ENCODE data around the gene ZWILCH.

The ZWILCH gene

DNA sequence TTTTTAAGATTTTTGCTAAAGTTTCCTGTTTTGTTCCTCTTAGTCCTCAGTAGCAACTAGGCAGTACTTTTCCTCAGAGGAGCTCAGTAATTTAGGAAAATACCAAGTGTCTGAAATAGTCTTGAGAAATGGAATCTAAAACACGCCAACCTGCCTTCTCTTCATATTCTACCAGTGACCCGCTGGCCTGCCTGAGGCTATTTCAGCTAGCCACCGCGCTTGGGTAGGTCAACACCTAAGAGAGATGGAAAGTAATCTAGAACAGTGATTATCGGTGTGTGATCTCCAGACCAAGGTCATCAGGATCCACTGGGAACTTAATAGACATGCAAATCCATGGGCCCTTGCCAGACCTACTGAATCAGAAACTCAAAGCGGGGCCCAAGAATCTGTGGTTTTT, 53.1 kb downstream of the ZWILCH start:
- DNase-seq, result no peak

DNA sequence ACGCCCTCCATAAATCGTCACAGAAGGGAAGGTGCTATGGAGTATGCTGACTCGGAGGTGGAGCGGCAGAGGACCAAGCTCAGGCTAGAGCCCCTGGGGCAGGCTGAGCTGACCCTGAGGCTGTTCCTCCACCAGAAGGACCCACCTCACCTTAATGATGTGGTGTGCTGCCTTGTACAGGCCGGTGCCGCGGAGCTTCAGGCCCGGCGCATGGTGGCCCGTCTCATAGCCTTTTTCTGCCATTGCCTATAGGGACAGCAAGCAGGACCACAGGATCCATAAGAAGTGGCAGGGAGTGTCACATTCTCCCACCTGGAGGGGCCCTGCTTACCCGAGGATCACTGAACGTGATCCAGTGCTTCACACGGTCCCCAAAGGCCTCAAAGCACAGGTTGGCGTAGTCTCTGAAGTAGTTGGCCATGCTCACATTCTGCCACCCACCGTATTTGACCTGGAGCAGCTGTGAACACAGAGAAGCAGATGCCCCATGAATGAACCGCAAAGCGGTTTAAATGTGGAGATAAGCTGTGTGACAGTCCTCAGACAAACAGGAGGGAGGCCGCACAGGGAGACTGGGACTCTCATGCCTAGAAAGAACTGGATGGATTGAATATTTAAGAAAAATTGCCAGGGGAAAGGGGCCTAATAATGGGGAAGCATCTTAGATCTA, 55.9 kb downstream of the ZWILCH start:
- DNase-seq, result no peak

DNA sequence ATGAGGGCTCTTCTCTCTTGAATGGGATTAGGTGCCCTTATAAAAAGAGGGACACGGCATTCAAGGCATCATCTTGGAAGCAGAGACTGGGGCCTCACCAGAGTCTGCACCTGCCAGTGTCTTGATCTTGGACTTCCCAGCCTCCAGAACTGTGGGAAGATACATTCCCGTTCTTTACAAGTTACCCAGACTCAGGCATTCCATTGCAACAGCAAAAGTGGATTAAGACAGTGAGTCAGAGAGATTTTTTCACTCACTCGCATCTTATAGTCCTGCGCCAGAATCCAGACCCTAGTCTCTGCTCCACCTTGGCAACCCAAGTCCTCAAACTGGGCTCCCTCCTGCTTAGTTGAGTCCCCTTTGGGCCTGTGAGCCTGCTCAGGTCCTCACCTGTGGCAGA, 58.0 kb downstream of the ZWILCH start:
- no peak for DNase-seq

DNA sequence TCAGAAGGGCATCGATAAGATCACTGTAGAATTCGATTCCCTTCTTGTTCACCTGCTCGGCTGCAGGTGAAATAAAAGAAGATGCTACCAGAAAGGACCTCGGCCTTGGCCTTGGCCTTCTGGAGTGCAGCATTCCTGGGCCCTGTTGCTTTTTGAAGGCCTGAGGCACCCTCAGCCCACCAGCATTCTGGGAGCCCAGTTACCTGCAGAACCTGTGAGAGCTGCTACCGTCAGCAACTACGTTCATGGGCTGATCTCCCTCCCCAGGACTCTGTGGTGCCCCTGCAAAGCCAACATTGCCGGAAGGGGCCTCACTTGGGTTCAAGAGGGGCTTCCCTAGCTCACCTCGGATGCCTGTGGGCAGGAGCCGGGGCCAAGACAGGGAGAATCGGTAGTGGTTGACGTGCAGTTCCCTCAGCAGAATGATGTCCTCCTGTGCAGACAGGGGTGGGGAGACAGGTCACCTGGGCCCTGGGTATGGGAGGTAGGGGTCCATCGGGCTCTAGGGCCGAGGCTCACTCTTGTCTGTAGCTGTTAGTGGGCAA, 58.5 kb downstream of the ZWILCH start:
- DNase-seq, result no peak

DNA sequence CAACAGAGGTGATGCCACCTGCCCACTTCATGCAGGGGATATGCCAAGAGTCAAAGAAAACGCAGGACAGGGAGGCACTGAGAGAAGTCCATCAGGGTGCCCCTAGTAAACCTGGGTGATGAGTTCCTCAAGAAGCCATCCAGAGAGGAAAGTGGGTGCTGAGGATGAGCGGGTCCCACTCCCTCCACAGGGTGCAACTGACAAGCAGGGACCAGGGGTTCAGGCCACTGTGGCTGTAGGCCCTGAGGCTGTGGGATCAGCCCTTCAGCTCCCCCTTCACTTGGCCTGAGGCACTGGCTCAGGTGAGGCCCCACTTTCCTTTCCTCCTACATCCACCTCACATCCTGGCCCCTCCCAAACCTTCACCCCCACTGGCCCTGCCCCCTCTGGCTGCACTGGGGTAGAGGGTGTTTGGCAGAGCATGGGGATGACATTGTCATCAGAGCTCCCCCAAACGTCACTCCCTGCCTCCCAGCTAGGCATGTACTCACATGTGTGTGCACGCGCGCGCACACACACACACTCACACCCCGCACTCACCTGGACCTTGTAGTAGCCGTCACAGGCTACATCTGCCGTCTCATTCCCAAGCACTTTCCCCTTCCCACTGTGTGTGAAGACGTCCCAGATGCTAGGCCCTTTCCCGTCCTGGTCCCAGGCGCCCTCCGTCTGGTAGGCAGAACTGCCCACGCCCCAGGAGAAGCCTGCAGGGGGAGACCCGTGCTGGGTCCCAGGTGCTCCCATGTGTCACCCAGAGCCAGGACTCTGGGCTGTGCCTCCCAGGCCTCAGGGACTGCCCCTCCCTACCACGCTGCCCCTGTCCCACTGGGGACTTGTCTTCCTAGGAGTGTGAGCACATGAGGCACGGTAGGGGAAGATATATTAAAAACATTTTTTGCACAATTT, 59.3 kb downstream of the ZWILCH start:
- no peak for DNase-seq

DNA sequence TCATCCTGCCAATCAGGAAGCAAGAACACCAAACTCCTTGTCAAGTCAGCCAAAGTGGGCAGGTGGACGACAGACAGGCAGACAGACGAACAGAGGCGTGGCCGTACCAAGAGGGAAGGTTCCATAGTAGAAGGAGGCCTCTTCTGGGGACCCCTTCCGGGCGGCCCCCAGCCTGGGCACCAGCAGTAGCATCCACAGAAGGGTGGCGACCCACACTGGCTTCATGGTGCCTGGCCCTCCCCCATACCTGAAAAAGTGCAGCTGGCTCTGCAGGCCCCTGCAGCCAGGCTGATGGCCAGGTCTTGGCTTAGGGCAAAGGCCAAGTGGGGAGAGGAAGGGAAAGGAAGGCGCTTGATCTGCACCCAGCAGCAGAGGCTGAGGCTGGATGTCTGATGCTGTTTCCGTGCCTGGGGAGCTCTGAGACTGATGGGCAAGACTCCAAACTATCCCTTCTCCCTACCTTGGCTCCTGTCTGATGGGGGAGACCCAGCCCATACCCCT, 60.1 kb downstream of the ZWILCH start:
- DNase-seq, result no peak

DNA sequence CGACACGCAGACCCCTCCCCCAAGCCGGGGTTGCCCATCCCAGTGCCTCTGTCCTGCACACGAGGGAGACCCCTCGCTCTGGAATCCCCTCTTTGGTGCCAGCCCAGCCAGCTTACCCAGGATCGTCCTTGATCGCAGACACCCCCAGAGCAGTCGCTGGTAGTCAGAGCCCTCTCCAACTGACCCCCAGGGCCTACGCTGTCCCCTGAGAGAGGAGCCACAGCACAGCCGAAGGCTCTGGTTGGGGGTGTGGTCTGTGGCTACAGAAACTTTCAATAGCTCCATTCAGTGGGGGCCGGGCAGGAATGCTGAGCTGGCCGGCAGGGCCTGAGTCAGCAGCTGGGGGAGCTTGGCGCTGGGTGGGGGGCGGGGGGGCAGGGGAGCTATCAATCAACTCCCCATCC, 60.6 kb downstream of the ZWILCH start, which contains the start of gene LCTL:
LCTL (minus strand) TSS at position 258 of the 404 bp plus-strand sequence. CDS start 633 bp downstream, outside the sequence.
- no peak for DNase-seq

DNA sequence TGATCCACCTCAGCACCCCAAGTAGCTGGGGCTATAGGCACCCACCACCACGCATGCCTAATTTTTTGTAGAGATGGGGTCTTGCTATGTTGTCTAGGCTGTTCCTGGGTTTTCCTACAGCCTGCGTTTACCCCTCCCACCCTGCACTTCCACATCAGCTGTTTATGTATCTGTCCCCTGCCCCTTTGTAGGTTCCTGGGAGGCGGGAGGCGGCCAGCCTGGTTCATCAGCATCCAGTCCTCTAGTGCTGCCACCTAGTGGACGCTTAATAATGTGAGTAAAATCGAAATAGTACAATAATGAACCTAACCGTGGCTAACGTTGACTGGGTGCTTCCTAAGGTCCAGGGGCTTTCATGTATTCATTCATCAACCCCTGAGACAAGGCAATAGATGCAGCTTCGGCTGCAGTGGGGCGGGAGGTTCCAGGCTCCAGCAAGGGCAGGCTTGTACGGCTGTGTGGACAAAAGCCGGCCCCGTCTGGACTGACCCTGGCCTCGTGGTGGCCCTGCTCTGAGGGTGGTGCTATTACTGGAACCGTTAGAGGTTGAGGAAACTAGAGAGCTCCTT, 61.9 kb downstream of the ZWILCH start:
- DNase-seq, result peak; percentile 12

DNA sequence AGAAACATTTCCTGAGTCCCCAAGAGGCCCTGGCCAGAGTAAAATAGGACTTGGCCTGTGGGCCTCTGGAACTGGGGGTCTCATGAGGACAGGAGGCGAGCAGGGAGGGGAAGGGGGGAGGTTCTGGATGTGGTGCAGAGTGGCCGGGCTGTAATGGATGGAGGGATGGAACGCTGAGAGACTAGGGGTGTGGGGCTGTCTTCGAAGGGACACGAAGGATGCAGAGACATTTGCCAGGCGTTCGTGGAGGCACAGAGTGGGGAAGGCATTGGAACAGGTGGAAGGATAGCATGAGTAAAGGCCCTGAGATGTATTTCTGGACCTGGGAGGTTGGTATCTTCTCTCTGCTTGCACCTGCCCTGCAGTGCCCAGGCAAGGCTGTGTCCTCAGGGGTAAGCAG, 62.8 kb downstream of the ZWILCH start:
- no peak for DNase-seq

DNA sequence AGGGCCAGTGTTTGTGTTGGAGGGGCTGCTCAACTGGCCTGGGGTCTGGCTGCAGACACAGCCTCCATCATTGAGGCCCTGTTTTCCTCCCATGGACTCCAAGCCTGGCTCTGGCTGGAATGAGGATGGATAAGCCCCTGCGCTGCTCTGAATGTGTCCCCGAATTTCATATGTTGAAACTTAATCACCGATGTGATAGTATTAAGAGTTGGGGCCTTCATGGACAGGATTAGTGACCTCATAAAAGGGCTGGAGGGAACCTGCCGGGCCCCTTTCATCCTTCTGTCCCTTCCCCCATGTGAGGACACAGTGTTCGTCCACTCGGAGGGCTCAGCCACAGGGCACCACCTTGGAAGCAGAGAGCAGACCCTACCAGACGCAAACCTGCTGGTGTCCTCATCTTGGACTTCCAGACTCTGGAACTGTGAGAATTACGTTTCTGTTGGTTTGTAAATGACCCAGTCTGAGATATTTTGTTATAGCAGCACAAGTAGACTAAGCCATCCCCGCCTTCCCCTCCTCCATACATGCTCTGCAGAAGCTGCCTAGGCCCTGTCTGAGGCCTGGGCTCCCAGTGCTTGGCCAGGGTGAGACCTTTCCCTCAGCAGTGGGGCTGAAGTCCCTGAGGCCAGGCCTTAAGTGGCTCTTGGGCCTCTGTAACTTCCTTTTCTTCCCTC, 64.5 kb downstream of the ZWILCH start:
- DNase-seq, result no peak

DNA sequence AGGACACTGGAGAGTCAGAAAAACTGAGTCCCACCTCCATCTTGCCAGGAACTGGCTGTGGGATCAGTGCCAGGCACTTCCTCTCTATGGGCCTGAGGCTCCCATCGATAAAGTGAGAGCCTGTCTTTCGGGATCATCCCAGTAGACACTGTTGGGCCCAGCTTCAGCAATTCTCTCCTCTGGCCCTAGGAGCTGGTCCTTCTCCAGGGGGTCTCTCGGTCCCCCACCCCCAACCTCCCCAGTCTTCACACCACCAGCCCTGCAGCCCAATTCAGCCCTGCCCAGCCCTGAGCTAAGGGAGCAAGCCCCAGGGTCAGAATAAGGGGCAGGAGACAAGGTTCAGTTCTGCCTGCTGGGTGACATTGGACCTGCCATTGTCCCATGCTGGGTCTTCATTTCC, 65.2 kb downstream of the ZWILCH start:
- DNase-seq, result no peak

DNA sequence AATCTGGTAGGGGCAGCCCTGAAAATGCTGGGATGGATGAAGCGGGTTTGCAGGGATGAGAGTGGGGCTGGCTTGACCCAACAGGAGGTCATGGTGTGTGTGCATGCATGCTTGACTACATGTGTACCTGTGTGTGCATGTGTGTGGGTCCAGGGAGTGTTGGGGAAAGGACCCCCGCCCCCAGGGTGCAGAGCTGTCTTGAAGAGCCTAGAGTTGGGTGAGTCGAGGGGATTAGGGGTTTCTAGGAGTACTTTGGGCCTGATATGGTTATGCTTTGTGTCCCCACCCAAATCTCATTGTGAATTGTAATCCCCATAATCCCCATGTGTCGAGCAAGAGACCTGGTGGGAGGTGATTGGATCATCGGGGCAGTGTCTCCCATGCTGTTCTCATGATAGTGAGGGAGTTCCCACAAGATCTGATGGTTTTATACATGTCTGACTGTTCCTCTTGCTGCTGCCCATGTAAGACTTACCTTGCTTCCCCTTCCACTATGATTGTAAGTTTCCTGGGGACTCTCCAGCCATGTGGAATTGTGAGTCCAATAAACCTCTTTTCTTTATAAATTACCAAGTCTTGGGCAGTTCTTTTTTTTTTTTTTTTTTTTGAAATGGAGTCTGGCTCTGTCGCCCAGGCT, 65.8 kb downstream of the ZWILCH start:
- no peak for DNase-seq

DNA sequence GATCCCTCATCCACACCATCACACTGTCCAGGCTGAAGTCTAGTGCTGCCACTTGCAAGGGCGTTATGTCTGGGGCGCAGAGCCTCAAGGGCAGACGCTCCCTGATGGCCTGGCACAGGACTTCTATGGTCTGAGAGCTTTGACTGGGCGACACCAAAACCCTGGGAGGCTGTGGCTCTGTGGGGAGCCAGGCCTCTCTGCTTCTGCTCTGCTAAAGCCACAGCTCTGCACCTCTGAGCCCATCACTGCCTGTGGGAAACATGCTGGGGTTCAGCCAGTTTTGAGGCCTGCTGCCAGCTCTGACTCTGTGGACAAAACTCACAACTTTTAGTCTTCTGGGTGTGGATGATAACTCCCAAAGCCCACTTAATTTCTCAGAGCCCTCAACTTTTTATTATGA, 67.0 kb downstream of the ZWILCH start:
- DNase-seq, result no peak

DNA sequence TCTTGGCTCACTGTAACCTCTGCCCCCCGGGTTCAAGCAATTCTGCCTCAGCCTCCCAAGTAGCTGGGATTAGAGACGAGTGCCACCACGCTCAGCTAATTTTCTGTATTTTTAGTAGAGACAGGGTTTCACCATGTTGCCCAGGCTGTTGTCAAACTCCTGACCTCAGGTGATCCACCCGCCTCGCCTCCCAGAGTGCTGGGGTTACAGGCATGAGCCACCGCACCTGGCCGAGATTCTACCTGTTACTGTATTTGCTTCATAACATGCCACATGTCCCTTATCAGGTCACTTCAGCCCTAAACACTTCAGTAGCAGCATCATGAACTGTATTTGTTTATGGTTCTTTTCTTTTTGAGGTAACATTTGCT, 68.2 kb downstream of the ZWILCH start:
- no peak for DNase-seq

DNA sequence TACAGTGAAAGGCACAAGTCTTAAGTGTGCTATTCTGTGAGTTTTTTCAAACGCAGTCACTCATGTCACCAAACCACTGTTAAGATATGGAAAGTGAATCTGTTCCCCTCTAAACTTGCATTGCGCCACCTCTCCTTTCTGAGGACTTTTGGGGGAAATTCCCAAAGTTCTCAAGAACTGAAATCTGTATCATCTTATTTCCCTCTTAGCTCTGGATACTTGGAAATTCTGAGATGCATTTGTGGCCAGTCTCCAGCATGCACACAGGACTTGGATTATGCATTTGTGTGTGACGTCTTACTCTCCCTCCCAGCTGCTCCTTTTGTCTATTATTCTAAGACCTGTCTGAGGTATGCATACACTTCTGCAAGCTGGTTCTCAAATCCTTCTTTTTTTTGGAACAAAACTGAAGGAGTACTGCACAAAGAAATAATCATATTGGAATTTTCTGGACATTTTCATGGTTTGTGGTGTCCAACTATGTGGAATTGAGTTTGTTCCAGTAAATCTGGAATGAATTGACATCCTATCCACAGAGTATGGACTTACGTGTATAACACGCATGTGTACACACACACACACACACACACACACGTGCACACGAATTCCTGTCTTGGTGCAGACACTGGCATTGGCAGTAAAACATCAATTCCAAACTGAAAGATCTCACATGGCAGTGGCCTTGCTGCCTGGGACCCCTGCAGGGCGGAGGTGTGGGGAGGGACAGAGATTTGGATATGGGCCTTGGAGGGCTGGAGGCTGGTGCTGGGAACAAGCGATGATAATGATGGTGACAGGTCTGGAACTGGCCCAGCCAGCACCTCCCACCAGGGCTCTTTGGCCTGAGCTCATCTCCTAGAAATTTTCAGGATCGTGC, 68.8 kb downstream of the ZWILCH start:
- no peak for DNase-seq

DNA sequence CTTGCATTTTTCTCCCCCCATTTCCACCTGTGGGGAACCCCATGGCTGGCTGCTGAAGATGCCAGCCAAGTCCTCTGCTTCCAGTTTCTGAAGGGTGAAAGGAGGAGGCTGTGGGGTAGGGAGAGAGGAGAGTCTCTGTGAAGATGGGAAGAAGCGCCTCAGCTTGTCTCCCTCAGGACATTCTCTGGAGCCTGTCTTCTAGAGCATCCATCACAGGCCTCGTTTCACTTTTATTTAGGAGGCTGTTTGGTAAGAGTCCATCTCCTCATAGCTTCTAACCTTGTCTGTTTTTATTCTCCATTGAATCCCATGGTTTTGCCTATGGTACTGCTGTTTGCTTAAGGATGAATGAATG, 69.4 kb downstream of the ZWILCH start:
- no peak for DNase-seq

DNA sequence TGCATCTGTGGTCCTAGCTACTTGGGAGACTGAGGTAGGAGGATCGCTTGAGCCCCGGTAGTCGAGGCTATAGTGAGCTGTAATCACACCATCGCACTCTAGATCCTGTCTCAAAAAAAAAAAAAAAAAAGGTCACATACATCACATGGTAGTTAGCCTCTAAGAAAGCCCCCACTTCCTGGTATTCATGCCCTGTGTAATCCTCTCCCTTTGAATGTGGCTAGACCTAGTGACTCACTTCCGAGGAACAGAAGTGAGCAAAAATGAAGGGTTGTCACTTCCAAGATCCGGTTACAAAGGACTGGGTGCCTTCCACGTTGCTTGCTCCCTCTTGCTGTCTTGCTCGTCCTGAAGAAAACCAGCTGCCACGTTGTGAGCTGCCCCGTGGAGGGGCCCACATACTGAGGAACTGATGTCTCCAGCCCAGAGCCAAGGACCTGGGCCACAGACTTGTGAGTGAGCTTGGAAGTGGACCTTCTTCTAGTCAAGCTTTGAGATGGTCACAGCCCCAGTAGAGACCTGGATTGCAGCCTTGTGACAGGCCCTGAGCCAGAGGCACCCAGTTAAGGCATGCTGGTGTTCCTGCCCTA, 73.3 kb downstream of the ZWILCH start:
- no peak for DNase-seq

DNA sequence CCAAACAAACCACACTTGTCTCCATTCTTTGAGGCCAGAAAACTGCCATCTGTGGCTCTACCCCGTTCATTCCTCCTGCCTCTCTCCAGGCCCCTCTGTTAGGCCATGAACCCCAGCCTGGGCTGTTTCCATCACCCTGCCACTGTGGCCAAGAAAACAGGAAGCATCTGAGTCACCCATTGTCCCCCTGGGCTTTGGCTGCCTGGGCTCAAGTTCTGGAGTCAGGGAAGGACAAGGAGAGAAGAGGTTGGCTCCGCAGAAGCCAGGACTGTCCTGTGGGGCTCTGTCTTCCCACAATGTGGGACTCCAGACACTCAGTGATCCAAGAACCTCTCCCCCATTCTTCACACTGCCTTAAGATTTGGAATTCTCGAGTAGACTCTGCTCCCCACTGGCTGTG, 75.5 kb downstream of the ZWILCH start:
- no peak for DNase-seq

DNA sequence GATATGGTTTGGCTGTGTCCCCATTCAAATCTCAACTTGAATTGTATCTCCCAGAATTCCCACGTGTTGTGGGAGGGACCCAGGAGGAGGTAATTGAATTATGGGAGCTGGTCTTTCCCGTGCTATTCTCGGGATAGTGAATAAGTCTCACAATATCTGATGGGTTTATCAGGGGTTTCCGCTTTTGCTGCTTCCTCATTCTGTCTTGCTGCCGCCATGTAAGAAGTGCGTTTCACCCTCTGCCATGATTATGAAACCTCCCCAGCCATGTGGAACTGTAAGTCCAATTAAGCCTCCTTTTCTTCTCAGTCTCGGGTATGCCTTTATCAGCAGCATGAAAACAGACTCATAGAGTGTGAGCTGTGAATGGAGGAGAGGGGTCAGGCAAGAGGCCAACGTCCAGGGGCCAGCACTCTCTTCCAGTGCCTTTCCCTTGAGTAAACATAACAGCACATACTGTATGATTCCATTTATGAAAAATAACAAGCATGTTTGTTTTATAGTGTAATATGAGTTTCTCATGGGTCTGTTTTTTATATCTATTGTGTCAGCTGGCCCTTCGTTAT, 76.9 kb downstream of the ZWILCH start:
- DNase-seq, result no peak

DNA sequence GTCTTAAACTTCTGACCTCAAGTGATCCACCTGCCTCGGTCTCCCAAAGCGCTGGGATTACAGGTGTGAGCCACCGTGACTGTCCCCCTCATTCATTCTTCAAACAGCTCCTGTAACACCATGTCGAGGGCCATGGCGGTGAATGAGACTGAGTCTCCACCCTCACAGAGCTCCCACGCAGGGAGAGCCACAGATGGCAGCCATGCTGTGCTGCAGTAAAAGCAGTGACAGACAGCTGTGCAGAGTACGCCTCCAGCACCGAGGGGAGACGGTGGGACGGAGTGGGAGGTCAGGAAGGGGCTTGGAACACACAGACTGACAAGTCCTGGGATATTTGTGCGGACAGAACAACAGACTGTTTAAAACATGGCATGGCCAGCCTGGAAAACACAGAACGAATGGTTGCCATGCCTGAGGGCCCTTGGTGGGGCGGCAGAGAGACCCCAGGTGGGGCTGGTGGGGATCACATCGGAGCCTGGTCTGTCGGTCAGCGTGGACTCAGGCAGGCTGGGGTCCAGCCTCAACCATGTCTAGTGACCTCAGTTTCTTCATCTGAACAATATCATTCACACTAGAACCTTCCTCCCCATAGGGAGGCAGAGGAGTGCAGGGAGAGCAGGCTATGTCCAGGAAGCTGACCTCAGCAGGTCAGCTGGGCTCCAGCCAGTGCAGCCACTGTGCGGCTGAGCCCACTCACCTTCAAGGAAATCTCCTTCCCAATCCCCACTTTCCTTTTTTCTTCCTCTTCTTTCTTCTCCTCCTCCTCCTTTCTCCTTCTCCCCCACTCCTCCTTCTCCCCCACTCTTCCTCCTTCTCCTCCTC, 81.2 kb downstream of the ZWILCH start:
- no peak for DNase-seq

Measured in DMS79 (cell line).